SIG-M5 (cell line): ENCODE results near the gene JUND.
"Not testable (repeated sequence)": the region's sequence is repeated elsewhere in the genome, so short reads cannot be mapped to it uniquely, and the experiment has no call there.

Experiments used
- DNase-seq: peaks from one replicate; lab custom pipeline; 2025; lab: John Stamatoyannopoulos, UW

The JUND gene

GRCh38 chr19:18281082-18282020 lies at the start of gene JUND:
Gene JUND (minus strand): TSS chr19:18281622. CDS start chr19:18281484, 138 bp downstream.
- DNase-seq: no peak

DNA sequence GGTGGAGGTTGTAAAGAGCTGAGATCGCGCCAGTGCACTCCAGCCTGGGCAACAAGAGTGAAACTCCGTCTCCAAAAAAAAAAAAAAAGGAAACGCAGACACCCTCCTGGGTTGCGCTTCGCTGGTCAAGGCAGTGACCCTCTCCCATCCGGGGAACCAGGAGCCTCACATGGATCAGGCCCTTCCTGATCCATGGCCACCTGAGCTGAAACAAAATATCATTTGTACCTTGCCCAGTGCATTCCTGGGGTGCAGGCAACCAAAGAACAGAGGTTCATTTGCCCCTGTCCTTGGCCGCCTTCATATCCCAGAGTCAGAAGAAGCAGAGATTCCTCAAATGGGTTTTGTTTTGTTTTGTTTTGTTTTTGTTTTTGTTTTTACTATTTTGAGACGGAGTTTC lies 49.4 kb upstream of the JUND start:
- DNase-seq: no peak

GRCh38 chr19:18329035-18329376 lies 47.6 kb upstream of the JUND start:
- no peak for DNase-seq

DNA sequence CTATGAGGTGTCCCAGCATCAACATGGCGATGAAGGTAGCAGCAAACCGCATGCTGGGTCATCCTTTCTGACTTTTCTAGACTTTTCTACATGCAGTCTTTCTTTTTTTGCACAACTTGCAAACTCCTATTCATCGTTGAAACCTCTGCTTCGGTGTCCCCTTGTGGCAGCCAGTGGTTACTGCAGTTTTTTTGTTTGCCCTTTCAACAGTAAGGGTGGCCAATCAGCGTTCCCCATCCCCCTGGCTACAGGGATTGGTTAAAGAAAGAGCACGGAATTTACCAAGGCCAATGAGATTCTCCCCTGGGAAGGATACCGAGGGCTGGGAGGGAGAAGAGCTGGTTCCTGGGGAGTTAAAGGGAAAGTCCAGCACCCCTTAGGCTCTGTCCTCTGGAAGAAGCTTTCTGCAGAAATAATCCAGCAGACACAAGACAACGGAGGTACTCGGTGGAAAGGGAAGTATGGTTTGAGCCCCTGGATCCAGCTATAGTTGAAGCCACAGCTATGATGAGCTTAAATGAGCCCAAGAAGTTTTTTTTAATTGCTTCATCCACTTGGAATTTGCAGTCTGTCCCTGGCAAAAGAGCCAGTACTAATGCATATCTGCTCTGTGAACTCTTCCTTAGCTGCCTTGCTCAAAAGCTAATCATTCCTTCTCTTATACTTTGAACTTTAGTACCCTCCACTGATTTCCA lies 47.1 kb upstream of the JUND start:
- DNase-seq: peak; percentile 74

- DNase-seq: no peak
These were observed 45.4 kb upstream of the JUND start for GRCh38 chr19:18326772-18327171.

- DNase-seq: not testable (repeated sequence)
These were observed 42.9 kb upstream of the JUND start for GRCh38 chr19:18324373-18324731.

DNA sequence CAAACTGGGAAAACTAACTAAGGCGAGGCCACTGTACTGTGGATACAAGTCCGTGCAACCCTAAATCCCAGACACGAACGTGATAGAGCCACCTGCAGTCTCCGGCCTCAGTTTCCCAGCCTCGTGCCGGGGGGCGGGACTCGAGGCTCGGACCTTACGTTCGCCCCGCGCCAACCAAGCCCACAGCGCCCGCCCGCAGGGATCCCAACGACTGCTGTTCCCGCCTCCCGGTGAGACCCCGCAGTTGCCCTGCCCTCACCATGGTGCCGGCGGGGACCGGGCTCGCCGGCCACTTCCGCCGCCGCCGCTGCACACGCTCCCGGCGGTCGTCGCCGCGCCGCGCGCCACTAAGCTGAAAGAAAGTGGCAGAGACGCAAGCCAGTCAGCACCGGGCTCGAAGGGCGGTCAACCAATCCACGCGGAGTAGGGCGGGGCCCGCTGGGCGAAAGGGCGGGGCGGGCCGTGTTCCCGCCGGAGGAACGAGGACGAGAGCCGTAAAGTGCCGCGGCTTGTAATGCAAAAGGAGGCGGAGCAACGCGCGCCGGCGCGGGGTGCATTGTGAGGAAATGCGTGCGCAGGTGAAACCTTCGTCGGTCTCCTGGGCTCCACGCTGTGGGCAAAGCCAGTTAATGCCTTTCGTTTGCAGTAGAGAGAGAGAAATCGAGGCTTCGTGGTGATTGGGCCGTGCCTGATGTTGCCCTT lies 41.5 kb upstream of the JUND start, which contains the start of gene LSM4:
LSM4 (minus strand) TSS at position 318 of the 702 bp plus-strand sequence; CDS start at position 262, 56 bp downstream.
- peak; percentile 69 for DNase-seq

- DNase-seq: no peak
These were observed 40.9 kb upstream of the JUND start for GRCh38 chr19:18322318-18322758.

- no peak for DNase-seq
These were observed 40.3 kb upstream of the JUND start for GRCh38 chr19:18321734-18322102.

DNA sequence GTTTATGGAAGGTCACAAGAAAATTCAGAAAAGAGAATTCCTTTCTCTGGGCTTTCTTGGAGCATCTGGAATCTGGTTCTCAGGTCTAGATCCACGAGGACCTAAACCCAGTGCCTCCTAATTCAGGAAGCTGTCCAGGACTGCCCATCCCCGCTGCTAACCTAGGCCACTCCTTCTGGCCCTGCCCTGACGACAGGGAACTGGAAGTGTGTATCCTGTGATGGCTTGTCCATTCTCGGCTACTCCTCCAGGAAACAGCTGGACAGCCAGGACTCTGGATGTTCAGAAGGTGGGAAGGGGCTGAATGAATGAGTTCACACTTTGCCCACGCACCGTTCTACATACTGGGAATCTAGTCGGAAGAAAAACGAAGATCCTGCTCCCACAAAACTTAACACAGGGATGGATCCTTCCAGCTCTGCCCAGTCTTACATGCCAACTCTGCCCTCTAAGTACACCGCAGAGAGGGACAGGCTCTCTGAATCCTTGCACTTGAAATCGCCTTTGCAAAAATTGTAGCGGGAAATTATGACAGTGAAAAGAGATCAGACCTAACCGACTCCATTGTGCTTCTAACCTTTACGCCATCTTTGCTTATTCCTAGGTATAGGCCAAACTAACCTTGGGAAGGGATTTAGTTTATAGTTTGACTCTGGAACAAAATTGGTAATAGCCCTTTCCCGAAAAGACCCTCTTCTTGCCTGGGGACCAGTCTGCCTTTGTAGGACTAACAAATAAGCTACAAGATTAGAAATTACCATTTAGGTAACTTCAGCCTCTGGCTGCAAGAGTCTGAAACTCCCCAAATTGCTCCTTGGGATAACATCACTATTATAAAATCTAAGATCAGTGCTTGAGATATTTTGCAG lies 39.7 kb upstream of the JUND start:
- DNase-seq: no peak

- DNase-seq: no peak
These were observed 38.2 kb upstream of the JUND start for GRCh38 chr19:18319591-18320135.

DNA sequence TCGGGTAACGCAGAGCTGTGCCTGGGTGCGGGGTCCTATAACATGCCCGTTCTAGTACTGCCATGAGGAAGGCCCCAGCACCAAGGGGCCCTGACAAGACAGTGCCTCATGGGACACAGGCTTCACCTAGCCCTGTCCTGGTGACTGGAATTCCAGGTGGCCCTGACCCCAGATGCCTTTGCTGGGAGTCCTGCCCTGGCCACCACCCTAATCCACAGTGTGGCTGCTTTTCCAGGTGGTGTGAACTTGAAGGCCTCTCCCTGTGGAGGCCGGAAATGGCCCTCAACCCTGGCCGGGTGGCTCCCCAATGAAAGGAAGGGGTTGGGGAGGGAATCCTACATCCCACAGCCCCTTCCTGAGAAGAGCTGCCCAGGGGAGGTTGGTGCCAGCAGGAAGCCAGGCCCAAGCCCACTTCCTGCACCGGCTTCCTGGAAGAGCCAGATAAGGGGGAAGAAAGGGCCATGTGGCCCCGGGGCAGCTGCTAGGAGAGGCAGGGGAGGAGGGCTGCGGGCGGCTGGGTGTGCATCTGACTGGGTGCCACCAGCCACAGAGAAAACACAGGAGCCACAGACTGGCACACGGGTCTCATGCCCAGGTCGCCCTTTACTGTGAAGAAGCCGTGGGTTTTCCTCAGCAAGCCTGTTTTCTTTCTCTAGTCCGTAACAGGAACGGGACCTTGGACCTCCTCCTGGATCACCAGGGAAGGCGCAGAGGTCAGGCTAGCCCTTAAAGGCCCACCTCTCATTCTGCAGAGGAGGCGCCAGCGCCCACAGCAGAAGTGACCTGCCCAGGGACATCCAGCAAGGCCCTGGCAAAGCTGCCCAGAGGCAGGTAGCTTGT lies 36.8 kb upstream of the JUND start:
- no peak for DNase-seq

DNA sequence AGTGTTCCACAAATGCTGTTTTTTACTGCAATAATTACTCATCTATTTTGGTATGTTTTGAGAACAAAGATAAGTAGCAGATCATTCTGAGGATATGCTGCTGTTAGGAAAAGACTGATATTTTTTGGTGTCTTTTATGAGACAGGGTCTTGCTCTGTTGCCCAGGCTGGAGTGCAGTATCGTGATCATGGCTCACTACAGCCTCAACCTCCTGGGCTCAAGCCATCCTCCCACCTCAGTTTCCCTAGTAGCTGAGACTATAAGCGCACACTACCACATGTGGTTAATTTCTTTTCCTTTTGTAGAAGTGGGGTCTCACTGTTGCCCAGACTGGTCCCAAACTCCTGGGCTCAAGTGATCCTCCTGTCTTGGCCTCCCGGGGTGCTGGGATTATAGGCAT lies 32.0 kb upstream of the JUND start:
- no peak for DNase-seq

DNA sequence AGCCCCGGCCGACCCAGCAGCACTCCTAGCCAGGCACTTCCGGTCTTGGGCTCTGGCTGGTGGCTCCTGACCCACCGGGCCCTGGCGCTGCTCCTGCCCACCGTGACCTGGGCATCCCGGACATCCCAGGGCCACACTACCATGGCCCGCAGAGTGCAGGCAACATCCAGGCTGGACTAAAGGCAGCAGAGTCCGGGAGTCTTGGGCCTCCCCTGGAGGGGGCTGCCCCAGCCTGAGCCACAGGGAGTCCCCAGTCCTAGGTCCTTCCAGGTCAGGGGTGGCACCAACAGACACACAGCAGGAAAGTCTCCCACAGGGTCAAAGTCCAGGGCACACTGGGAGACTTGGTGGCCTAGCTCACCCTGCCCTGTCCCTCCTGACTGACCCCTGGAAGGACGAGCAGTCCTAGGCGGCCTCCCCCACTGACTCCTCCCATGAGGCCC lies 30.7 kb upstream of the JUND start:
- DNase-seq: no peak

GRCh38 chr19:18311502-18312091 lies 30.2 kb upstream of the JUND start:
- no peak for DNase-seq

DNA sequence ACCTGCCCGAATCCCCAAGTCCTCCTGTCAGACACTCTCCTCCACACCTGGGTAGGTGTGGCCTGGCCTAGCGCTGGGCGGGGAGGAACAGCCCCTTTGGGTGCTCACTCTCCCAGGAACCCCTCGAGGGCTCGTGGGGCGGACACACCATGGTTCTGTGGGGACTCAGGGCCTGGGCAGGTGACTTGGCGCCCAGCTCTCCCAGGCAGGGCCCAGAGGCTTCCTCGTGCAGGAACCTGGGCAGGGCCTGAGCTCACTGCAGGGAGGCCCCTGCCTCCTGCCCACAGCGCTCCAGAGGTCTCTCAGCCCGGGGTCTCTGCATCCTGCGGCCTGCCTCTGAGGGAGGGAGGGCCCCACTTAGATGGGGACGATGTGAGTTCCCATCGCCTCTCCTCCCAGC lies 29.5 kb upstream of the JUND start:
- DNase-seq: no peak

DNA sequence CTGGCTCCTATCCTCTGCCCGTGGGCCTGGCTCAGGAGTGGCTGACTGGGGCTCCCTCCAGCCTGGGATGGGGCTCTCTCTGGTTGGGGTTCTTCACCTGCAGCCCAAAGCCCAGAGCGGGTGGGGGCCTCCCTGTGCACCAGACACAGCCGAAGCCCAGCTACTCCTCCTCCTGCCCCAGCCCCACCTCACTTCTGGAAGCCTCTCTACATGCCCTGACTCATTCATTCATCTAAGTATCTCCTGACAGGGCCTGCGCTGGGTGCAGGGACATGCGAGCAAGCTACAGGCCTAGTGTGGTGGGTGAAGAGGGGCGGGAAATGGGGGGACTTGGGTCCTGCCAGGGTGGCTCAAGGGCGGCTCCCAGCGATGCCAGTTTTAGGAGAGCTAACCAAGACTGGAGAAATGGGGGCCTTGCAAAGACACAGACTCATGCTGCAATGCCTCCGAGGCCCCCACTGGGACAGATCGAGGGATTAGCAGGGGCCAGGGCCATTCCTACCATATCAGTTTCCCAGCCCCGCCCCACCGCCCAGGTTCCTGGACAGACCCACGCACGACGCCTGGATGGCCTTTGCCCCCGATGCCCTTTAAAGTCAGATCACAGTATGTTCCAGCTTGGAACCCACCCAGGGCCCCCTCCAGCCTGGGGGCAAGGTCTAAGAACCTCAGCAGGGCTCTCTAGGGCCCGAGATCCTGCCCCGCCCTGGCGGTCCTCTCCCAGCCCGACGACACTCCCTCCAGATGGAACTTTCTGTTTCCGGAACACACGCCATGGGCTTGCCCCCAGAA lies 28.9 kb upstream of the JUND start:
- DNase-seq: no peak

- no peak for DNase-seq
These were observed 28.2 kb upstream of the JUND start for GRCh38 chr19:18309525-18310064.

GRCh38 chr19:18308948-18309325 lies 27.5 kb upstream of the JUND start:
- no peak for DNase-seq
